GM21526 (cell line): ENCODE measurements around the gene INKA2.
"Not testable (repeated sequence)": the region's sequence is repeated elsewhere in the genome, so short reads cannot be mapped to it uniquely, and the experiment has no call there.

ENCODE experiments used
- ATAC-seq: cut with Tn5 transposase; IDR thresholded peaks from one replicate; pipeline ENCODE4 v1.9.1; 2021; ENCODE audit warnings: moderate library complexity; ENCODE audit not compliant: unreplicated experiment, low FRiP score

Gene INKA2

GRCh38 chr1:111751906-111752575 lies 12.8 kb upstream of the INKA2 start:
- ATAC-seq: no peak

GRCh38 chr1:111750856-111751255 lies 11.7 kb upstream of the INKA2 start:
- ATAC-seq: no peak

- ATAC-seq: no peak
Measured at GRCh38 chr1:111749628-111750027, 10.4 kb upstream of the INKA2 start.

GRCh38 chr1:111747947-111748346 lies 8.8 kb upstream of the INKA2 start:
- no peak for ATAC-seq

GRCh38 chr1:111747282-111747734 lies 8.1 kb upstream of the INKA2 start:
- no peak for ATAC-seq

- no peak for ATAC-seq
Measured at GRCh38 chr1:111746614-111746999, 7.4 kb upstream of the INKA2 start.

GRCh38 chr1:111745675-111746613 lies 6.7 kb upstream of the INKA2 start:
- no peak for ATAC-seq

GRCh38 chr1:111743679-111744101 lies 4.5 kb upstream of the INKA2 start:
- no peak for ATAC-seq

- no peak for ATAC-seq
Measured at GRCh38 chr1:111742938-111743549, 3.8 kb upstream of the INKA2 start.

- ATAC-seq: not testable (repeated sequence)
Measured at GRCh38 chr1:111742292-111742691, 3.1 kb upstream of the INKA2 start.

- ATAC-seq: no peak
Measured at GRCh38 chr1:111739925-111740765, 950 bp upstream of the INKA2 start.

GRCh38 chr1:111738436-111739193 lies 580 bp downstream of the INKA2 start:
- peak; percentile 44 for ATAC-seq

GRCh38 chr1:111738133-111738435 lies 1.1 kb downstream of the INKA2 start:
- ATAC-seq: no peak

- ATAC-seq: no peak
Measured at GRCh38 chr1:111737216-111738132, 1.7 kb downstream of the INKA2 start.

GRCh38 chr1:111736548-111737215 lies 2.5 kb downstream of the INKA2 start:
- no peak for ATAC-seq

GRCh38 chr1:111735858-111736544 lies 3.2 kb downstream of the INKA2 start:
- ATAC-seq: no peak

GRCh38 chr1:111735321-111735720 lies 3.9 kb downstream of the INKA2 start:
- ATAC-seq: no peak

GRCh38 chr1:111734856-111735255 lies 4.3 kb downstream of the INKA2 start:
- no peak for ATAC-seq
